HG02852 (cell line): Measurements from ENCODE around the gene SNCAIP.

Source experiments
- ATAC-seq: cut with Tn5 transposase; IDR thresholded peaks from one replicate; pipeline ENCODE4 v1.9.1; 2021; ENCODE audit warnings: mild to moderate bottlenecking, moderate library complexity; ENCODE audit not compliant: unreplicated experiment

The SNCAIP gene

DNA sequence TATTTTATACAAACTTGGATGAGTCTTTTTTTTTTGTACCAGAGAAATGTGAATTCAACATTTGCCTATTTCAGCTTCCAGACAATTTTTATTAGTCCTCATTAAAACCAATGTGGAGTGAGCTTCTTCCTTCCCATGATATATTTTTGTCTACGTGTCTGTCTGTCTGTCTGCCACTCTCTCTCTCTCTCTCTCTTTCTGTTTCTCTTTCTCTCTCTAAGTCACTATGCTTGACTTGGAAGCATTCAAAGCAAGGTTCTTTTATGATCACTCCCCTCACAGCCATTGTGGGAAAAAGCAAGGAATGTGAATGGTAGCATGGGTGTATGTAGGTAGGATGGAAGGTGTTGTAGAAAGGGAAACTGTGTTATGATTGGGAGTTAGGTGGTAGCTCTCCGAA, 80.2 kb downstream of the SNCAIP start:
- ATAC-seq, result no peak

- no peak for ATAC-seq
Observed at GRCh38 chr5:122392824-122393223, 80.8 kb downstream of the SNCAIP start.

DNA sequence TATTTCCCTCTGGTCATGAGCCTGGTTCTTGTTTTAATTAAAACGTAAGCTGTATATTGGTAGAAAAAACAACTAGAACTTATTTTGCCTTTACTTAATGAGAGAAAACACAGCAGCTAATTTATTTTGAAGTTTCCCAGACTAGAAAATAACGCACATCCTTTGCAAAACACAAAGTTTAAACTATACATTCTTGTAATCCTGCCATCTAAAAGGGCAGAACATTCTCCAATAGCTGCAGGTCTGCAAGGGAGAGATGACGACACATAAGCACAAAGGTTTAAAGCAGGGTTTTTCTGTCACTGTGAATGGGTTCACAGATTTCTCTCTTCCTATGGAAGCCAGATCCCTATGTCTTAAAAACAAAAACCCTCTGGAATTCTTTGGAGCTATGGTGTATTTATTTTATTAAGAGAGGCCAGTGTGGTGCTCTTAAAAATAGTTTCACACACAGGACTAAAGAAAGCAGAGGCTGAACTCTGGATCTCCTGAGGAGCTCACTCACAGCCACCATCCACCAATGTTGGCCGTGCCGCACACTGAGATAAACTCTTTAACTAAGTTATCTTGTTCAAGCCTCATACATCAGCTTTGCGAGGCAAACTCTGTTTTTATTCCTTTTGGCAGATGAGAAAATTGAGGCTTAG, 82.4 kb downstream of the SNCAIP start:
- no peak for ATAC-seq

- no peak for ATAC-seq
Observed at GRCh38 chr5:122398016-122398415, 86.0 kb downstream of the SNCAIP start.

GRCh38 chr5:122400341-122400740, 88.3 kb downstream of the SNCAIP start:
- no peak for ATAC-seq

GRCh38 chr5:122400938-122401337, 88.9 kb downstream of the SNCAIP start:
- ATAC-seq, result no peak

GRCh38 chr5:122401976-122402725, 90.1 kb downstream of the SNCAIP start:
- ATAC-seq, result no peak

- no peak for ATAC-seq
Observed at GRCh38 chr5:122402955-122403685, 91.1 kb downstream of the SNCAIP start.

- ATAC-seq, result no peak
Observed at GRCh38 chr5:122404018-122404417, 92.0 kb downstream of the SNCAIP start.

- no peak for ATAC-seq
Observed at GRCh38 chr5:122404653-122405362, 92.8 kb downstream of the SNCAIP start.

DNA sequence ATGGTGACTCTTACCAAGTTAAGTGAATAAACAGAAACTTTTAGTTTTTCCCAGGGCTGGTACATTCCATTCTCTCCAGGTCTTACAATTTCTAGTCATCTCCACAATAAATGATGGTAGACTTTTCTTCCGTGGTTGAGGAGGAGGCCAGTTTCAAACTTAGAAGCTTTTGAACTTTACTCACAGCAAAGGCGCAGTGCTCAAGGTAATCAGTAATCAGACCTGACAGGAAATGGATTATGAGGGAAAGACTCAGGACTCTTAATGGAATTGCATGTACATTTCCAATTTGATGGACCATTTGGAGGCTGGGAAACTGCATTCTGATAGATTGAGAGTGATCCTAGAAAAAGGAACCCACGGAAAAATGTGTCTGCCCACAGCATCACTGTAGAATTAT, 93.7 kb downstream of the SNCAIP start:
- ATAC-seq, result no peak

DNA sequence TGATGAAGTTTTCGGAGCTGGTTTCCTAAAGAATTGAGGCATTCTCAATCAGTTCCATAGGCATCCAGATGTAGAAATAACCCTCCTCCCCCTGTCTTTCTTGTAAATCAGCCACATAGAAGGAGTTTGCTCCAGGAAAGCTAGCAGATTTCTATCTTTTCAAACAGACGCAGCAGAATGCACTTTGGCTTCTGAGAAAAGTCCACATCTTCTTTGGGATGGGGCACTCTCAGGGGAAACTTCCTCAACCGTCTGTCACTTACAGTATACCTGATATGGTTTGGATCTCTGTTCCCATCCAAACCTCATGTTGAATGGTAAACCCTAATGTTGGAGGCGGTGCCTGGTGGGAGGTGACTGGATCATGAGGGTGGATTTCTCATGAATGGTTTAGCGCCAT, 94.1 kb downstream of the SNCAIP start:
- no peak for ATAC-seq

- peak; percentile 45 for ATAC-seq
Observed at GRCh38 chr5:122408592-122409224, 96.7 kb downstream of the SNCAIP start.

GRCh38 chr5:122412966-122413365, 100.9 kb downstream of the SNCAIP start:
- ATAC-seq, result peak; percentile 32

GRCh38 chr5:122413722-122414121, 101.7 kb downstream of the SNCAIP start:
- peak; percentile 43 for ATAC-seq

- peak; percentile 82 for ATAC-seq
Observed at GRCh38 chr5:122415030-122415800, 103.2 kb downstream of the SNCAIP start.

- ATAC-seq, result no peak
Observed at GRCh38 chr5:122415801-122416120, 103.7 kb downstream of the SNCAIP start.

DNA sequence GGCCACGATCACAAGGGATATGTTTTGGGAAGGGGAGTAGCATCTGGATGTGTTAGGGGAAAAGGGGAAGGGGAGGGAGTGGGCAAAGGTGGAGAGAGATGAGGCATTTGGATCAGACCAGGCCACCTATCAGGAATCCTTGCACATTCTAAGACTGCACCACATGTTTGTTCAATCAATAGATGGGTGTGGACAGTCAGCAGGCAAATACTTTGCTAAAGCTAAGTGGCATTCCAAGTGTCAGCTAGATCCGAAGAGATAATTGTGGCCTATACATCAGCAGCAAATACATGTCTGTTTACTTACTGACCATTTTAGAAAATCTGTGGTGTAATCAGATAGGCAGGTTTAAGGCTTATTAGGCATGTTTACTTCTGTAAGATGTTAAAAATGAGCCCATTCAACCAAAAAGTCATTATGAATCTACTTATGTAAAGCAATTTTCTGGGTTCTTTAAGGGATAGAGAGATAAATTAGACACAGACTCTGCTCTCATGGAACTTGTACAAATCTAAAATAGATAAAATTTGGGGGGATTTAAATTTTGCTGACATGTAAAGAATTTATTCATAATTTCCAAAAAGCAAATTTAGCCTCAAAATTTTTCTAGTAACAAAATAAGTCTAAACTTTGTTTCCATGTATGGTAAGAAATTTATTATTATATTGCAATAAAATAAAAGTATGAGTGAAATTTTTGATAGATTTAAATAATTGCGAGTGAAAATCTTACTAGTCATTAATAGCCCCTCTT, 107.3 kb downstream of the SNCAIP start:
- no peak for ATAC-seq

- no peak for ATAC-seq
Observed at GRCh38 chr5:122420091-122420490, 108.1 kb downstream of the SNCAIP start.
